OCI-LY3 (cell line): ENCODE data around the gene RPS26.
"Not testable (repeated sequence)": the region's sequence is repeated elsewhere in the genome, so short reads cannot be mapped to it uniquely, and the experiment has no call there.

Source experiments
- CTCF ChIP-seq: fragments of 200-600, 300-600 bp; sonication (generic); IDR thresholded peaks from 2 replicates; pipeline ENCODE4 v1.5.1; 2014; ENCODE audit warnings: antibody characterized with exemption, low read length, low read depth
- EZH2phosphoT487 ChIP-seq: fragments of 200-600 bp; shearing (Covaris generic); IDR thresholded peaks from 2 replicates; pipeline ENCODE4 v1.6.1; 2018; ENCODE audit warnings: antibody characterized with exemption, mixed run types, low read depth

DNA sequence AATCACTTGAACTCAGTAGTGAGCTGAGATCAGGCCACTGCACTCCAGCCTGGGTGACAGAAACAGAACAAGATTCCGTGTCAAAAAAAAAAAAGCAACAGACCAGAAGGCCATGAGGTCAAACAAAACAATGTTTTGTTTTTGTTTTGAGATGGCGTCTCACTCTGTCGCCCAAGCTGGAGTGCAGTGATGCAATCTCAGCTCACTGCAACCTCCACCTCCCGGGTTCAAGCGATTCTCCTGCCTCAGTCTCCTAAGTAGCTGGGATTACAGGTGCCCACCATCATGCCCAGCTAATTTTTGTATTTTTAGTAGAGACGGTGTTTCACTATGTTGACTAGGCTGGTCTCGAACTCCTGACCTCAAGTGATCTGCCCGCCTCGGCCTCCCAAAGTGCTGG lies 36.2 kb downstream of the RPS26 start:
- not testable (repeated sequence) for TF ChIP-seq CTCF, EZH2phosphoT487
